ENCODE results near the gene TEX14. TPM values are rescaled to one million over a fixed set of nuclear protein-coding genes. Genes with fewer than 3 reads are reported as not detected.

Gene TEX14
- total RNA-seq = under 1 TPM in 1 of 4 donors, not detected in 3; 0.27 TPM

- no peaks in the 10 kb centered on the region for H3K27me3 ChIP-seq
- WGBS, 2 donors (ENCODE audit: low coverage in 1 of 2) = 90 to 97% methylated on average over 6 to 18 of the region's 19 CpGs
- no peaks in the 10 kb centered on the region for H3K9me3 ChIP-seq
- intact Hi-C loops (cut with DNase I; ENCODE audit: low total_unique reads) (loop anchor here (10.0 kb wide), 1 partner anchor 167 kb away; no protein-coding TSS in a partner anchor), in situ Hi-C loops (cut with MboI; ENCODE audit: low pct_ligation_motif_present in 1 of 4, low pct_unique_long_range_greater_than_20kb in 1 of 4, low sequenced_read_pairs in 3 of 4) (no loop called here)
- no peak for DNase-seq
- peak within 1 kb of the TSS; percentile 48 to 68 (median 60) for H3K4me3 ChIP-seq
- peak within 1 kb of the TSS; percentile 81 to 87 (median 83) for H3K27ac ChIP-seq
- H3K36me3 ChIP-seq = no peaks in the 10 kb centered on the region
- peaks cover 5 to 21% (median 8%) of the 10 kb centered on the region in 4 donors for H3K4me1 ChIP-seq
- TF ChIP-seq CTCF (IDR thresholded peaks at IDR 0.05) = no peak
- no peak for TF ChIP-seq POLR2AphosphoS5 (IDR thresholded peaks at IDR 0.05)
- no peak for TF ChIP-seq POLR2A (IDR thresholded peaks at IDR 0.05)
- no peak for TF ChIP-seq EP300 (IDR thresholded peaks at IDR 0.05; ENCODE audit: low read depth)
These were observed at the start of gene TEX14 for GRCh38 chr17:58691701-58692238. Gene TEX14 (minus strand): TSS chr17:58692045. CDS start chr17:58652001, 40,044 bp downstream.

DNA sequence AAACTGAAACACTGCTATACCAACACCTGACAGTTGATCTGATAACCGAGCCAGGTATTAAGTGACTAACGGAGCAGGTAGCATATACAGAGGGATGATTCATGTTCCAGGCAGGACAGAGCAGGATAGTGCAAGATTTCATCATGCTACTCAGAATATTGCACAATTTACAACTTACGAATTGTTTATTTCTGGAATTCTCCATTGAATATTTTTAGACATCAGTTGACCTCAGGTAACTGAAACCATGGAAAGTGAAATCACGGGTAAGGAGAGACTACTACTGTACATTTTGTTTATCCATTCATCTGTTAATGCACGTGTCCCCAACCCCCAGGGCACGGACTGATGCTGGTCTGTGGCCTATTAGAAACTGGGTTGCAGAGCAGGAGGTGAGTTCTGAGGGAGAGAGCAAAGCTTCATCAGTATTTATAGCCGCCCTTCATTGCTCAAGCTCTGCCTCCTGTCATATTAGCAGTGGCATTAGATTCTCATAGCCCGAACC lies 49.3 kb upstream of the TEX14 start:
- Histone ChIP-seq H3K36me3 (no peaks in the 10 kb centered on the region), H3K9me3 (no peaks in the 10 kb centered on the region), H3K27ac (no peak overlapping the region), H3K27me3 (no peaks in the 10 kb centered on the region), H3K4me3 (no peak overlapping the region), H3K4me1 (no peaks in the 10 kb centered on the region)
- intact Hi-C loops (cut with DNase I; ENCODE audit: low total_unique reads) = no loop called here
- in situ Hi-C loops (cut with MboI; ENCODE audit: low pct_ligation_motif_present in 1 of 4, low pct_unique_long_range_greater_than_20kb in 1 of 4, low sequenced_read_pairs in 3 of 4) = no loop called here
- WGBS, 2 donors (ENCODE audit: low coverage in 1 of 2) = 80 to 84% methylated on average over 6 to 8 of the region's 8 CpGs
- TF ChIP-seq POLR2A (IDR thresholded peaks at IDR 0.05) (no peak), CTCF (IDR thresholded peaks at IDR 0.05) (no peak), EP300 (IDR thresholded peaks at IDR 0.05; ENCODE audit: low read depth) (no peak), POLR2AphosphoS5 (IDR thresholded peaks at IDR 0.05) (no peak)
- no peak for DNase-seq

DNA sequence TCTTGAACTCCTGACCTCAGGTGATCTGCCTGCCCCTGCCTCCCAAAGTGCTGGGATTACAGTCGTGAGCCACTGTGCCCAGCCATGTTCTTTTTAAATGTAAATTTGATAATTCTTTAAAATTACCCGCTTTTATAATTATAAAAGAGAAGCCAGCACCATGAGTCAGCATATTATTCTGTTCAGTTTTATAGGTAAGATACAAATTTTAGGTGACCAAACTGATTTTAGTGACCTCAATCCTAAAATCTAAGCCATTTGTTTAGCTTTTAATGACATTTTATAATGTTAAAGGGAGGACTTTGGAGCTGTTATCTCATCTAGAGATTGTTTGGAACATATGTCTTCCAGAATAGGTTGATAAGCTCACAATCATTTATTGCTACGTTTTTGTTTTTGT lies 43.0 kb upstream of the TEX14 start:
- intact Hi-C loops (cut with DNase I; ENCODE audit: low total_unique reads) = no loop called here
- TF ChIP-seq POLR2A (IDR thresholded peaks at IDR 0.05) (no peak), CTCF (IDR thresholded peaks at IDR 0.05) (no peak), POLR2AphosphoS5 (IDR thresholded peaks at IDR 0.05) (no peak), EP300 (IDR thresholded peaks at IDR 0.05; ENCODE audit: low read depth) (no peak)
- WGBS, 2 donors (ENCODE audit: low coverage in 1 of 2) = 72 to 85% methylated on average over 3 of the region's 3 CpGs
- no peaks in the 10 kb centered on the region for H3K27me3 ChIP-seq
- H3K4me1 ChIP-seq = no peaks in the 10 kb centered on the region
- H3K4me3 ChIP-seq = no peak overlapping the region
- in situ Hi-C loops (cut with MboI; ENCODE audit: low pct_ligation_motif_present in 1 of 4, low pct_unique_long_range_greater_than_20kb in 1 of 4, low sequenced_read_pairs in 3 of 4) = no loop called here
- no peak overlapping the region for H3K27ac ChIP-seq
- H3K9me3 ChIP-seq = no peaks in the 10 kb centered on the region
- DNase-seq = no peak
- no peaks in the 10 kb centered on the region for H3K36me3 ChIP-seq

- WGBS, 2 donors (ENCODE audit: low coverage in 1 of 2) = 89 to 100% methylated on average over 3 of the region's 3 CpGs
- intact Hi-C loops (cut with DNase I; ENCODE audit: low total_unique reads) = no loop called here
These were observed 42.2 kb upstream of the TEX14 start for GRCh38 chr17:58734040-58734439.

More at GRCh38 chr17:58734040-58734439, 42.2 kb upstream of the TEX14 start:
- Histone ChIP-seq H3K4me3 (no peak overlapping the region), H3K36me3 (no peaks in the 10 kb centered on the region), H3K27me3 (no peaks in the 10 kb centered on the region), H3K4me1 (no peaks in the 10 kb centered on the region), H3K27ac (no peak overlapping the region), H3K9me3 (no peaks in the 10 kb centered on the region)
- no peak for DNase-seq
- in situ Hi-C loops (cut with MboI; ENCODE audit: low pct_ligation_motif_present in 1 of 4, low pct_unique_long_range_greater_than_20kb in 1 of 4, low sequenced_read_pairs in 3 of 4) = no loop called here
- no peak for TF ChIP-seq EP300 (IDR thresholded peaks at IDR 0.05; ENCODE audit: low read depth)
- TF ChIP-seq POLR2A (IDR thresholded peaks at IDR 0.05) = no peak
- no peak for TF ChIP-seq POLR2AphosphoS5 (IDR thresholded peaks at IDR 0.05)
- TF ChIP-seq CTCF (IDR thresholded peaks at IDR 0.05) = no peak

Measured in transverse colon (tissue), 4 donors.